ENCODE results near the gene IKZF3.

Gene IKZF3

GRCh38 chr17:39826334-39826733 is 37.8 kb downstream of the IKZF3 start:
- H3K4me3 ChIP-seq (ENCODE audit: low read depth, low read length) = no peak overlapping the region
- no peak for DNase-seq (ENCODE audit: low read depth)
- TF ChIP-seq, protein P1, sequence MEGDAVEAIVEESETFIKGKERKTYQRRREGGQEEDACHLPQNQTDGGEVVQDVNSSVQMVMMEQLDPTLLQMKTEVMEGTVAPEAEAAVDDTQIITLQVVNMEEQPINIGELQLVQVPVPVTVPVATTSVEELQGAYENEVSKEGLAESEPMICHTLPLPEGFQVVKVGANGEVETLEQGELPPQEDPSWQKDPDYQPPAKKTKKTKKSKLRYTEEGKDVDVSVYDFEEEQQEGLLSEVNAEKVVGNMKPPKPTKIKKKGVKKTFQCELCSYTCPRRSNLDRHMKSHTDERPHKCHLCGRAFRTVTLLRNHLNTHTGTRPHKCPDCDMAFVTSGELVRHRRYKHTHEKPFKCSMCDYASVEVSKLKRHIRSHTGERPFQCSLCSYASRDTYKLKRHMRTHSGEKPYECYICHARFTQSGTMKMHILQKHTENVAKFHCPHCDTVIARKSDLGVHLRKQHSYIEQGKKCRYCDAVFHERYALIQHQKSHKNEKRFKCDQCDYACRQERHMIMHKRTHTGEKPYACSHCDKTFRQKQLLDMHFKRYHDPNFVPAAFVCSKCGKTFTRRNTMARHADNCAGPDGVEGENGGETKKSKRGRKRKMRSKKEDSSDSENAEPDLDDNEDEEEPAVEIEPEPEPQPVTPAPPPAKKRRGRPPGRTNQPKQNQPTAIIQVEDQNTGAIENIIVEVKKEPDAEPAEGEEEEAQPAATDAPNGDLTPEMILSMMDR (IDR thresholded peaks at IDR 0.05; ENCODE audit: control insufficient read depth, extremely low read depth, insufficient read depth) = no peak

- H3K4me3 ChIP-seq (ENCODE audit: low read depth, low read length) = no peak overlapping the region
- TF ChIP-seq, protein P1 (IDR thresholded peaks at IDR 0.05; ENCODE audit: control insufficient read depth, extremely low read depth, insufficient read depth) = no peak
- no peak for DNase-seq (ENCODE audit: low read depth)
These were observed 40.6 kb downstream of the IKZF3 start for GRCh38 chr17:39823407-39824054.

DNA sequence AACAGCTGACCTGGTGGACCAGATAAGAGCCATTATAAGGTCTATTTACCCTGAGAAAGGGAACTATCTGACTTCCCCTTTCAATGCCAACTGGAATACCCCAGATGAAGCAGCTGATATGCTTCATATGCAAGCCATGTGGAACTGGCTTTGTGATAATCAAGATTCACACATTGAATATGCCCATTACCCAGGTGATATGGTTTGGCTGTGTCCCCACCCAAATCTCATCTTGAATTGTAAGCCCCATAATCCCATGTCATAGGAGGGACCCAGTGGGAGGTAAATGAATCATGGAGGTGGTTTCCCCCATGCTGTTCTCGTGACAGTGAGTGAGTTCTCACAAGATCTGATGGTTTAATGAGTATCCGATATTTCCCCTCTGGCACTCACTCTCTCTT is 42.1 kb downstream of the IKZF3 start:
- DNase-seq (ENCODE audit: low read depth) = no peak
- H3K4me3 ChIP-seq (ENCODE audit: low read depth, low read length) = no peak overlapping the region
- TF ChIP-seq, protein P1 (IDR thresholded peaks at IDR 0.05; ENCODE audit: control insufficient read depth, extremely low read depth, insufficient read depth) = no peak

GRCh38 chr17:39820987-39821386 is 43.1 kb downstream of the IKZF3 start:
- DNase-seq (ENCODE audit: low read depth) = no peak
- TF ChIP-seq, protein P1 (IDR thresholded peaks at IDR 0.05; ENCODE audit: control insufficient read depth, extremely low read depth, insufficient read depth) = no peak
- no peak overlapping the region for H3K4me3 ChIP-seq (ENCODE audit: low read depth, low read length)

- TF ChIP-seq, protein P1 (IDR thresholded peaks at IDR 0.05; ENCODE audit: control insufficient read depth, extremely low read depth, insufficient read depth) = no peak
- DNase-seq (ENCODE audit: low read depth) = no peak
These were observed 43.6 kb downstream of the IKZF3 start for GRCh38 chr17:39820541-39820940.

DNA sequence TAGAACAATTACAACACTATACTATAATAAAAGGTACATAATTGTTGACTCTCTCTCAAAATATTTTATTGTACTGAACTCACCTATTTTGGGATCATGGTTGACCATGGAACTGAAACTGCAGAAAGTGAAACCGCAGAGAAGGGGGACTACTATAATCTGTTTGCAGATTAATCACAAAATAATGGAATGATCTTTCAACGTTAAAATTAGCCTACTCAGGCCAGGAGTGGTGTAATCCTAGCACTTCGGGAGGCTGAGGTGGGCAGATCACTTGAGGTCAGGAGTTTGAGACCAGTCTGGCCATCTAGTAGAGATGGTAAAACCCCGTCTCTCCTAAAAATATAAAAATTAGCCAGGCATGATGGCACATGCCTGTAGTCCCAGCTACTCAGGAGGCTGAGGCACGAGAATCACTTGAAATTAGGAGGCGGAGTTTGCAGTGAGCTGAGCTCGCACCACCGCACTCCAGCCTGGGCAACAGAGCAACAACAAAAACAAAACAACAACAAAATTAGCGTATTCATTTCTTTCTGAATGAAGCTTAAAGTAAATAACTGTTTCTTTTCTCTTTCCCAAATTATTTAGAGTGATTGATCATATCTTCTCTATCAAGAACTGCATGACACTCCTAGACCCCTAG is 45.6 kb downstream of the IKZF3 start:
- TF ChIP-seq, protein P1 (IDR thresholded peaks at IDR 0.05; ENCODE audit: control insufficient read depth, extremely low read depth, insufficient read depth) = no peak
- DNase-seq (ENCODE audit: low read depth) = no peak
- no peak overlapping the region for H3K4me3 ChIP-seq (ENCODE audit: low read depth, low read length)

More at GRCh38 chr17:39820541-39820940, 43.6 kb downstream of the IKZF3 start:
- no peak overlapping the region for H3K4me3 ChIP-seq (ENCODE audit: low read depth, low read length)

Measured in LNCaP clone FGC (cell line).